Esophagus muscularis mucosa (tissue), 4 donors: Measurements from ENCODE around the gene MEAK7. TPM values are rescaled to one million over a fixed set of nuclear protein-coding genes. Genes with fewer than 3 reads are reported as not detected.

Source experiments
- DNase-seq: peaks from one replicate; pipeline ENCODE4 v3.0.0-alpha.2; 2017; ENCODE audit errors: extremely low spot score
- H3K27ac ChIP-seq, 4 donors: fragments of 200-600 bp; sonication (generic); replicated peaks in 1 of 4; 1 replicate in 3 of 4; 2 replicates in 1 of 4; pipeline ENCODE4 v1.5.1; 2016 to 2019; ENCODE audit warnings: mild to moderate bottlenecking in 1 of 4
- H3K27me3 ChIP-seq, 4 donors: fragments of 200-600 bp; sonication (generic); one replicate each; pipeline versions ENCODE4 v1.5.1 to v1.6.0; 2016 to 2019
- H3K36me3 ChIP-seq, 4 donors: fragments of 200-600 bp; sonication (generic); one replicate each; pipeline ENCODE4 v1.5.1; 2016 to 2019
- H3K4me1 ChIP-seq, 4 donors: fragments of 200-600 bp; sonication (generic); one replicate each; pipeline ENCODE4 v1.5.1; 2016 to 2019
- H3K4me3 ChIP-seq, 4 donors: fragments of 200-600 bp; sonication (generic); 1 replicate in 2 of 4; 2 replicates in 2 of 4; pipeline ENCODE4 v1.5.1; 2016 to 2019; ENCODE audit warnings: mild to moderate bottlenecking in 4 of 4, moderate library complexity in 1 of 4
- H3K9me3 ChIP-seq, 4 donors: fragments of 200-600 bp; sonication (generic); 1 replicate in 3 of 4; 2 replicates in 1 of 4; pipeline ENCODE4 v1.5.1; 2016 to 2019
- EP300 ChIP-seq: sonication (generic); formaldehyde crosslinking; IDR thresholded peaks from one replicate; pipeline ENCODE4 v1.6.1; 2017; ENCODE audit warnings: antibody characterized with exemption
- POLR2A ChIP-seq: fragments of 450-650 bp; IDR thresholded peaks from one replicate; pipeline ENCODE4 v1.6.1; 2017; ENCODE audit warnings: antibody characterized with exemption, moderate library complexity, mild to moderate bottlenecking, low read depth
- POLR2AphosphoS5 ChIP-seq, 2 donors: sonication (generic); formaldehyde crosslinking; IDR thresholded peaks; one replicate each; pipeline ENCODE4 v1.6.1; 2017; ENCODE audit warnings: antibody characterized with exemption in 2 of 2
- WGBS: methylation state at CpG from one replicate; pipeline ENCODE4 v1.1.5; 2018; 5-methylcytosine and 5-hydroxymethylcytosine counted together
- intact Hi-C: fragments of 100-400 bp; cut with DNase I; formaldehyde crosslinking; loops from one replicate; pipeline ENCODE4 v1.15.1; 2023
- total RNA-seq, 4 donors: library from RNA; depleted of rRNA; stranded (reverse); fragments of >200 nt; gene quantifications; one replicate each; pipeline versions ENCODE4 v1.1.0 to v1.2.1, GENCODE V29; 2016
- TF ChIP-seq, protein P1 (sequence below), 3 experiments: fragments of 200-600 bp in 2 of 3; fragments of 450-650 bp in 1 of 3; sonication (generic) in 2 of 3; IDR thresholded peaks; one replicate each; pipeline ENCODE4 v1.5.1; 2017 to 2019; ENCODE audit warnings: antibody characterized with exemption in 3 of 3, mild to moderate bottlenecking in 2 of 3, moderate library complexity in 1 of 3

Gene MEAK7
- total RNA-seq, 4 donors from 2014 or later: 8.3 to 13.0 (median 9.6) TPM

DNA sequence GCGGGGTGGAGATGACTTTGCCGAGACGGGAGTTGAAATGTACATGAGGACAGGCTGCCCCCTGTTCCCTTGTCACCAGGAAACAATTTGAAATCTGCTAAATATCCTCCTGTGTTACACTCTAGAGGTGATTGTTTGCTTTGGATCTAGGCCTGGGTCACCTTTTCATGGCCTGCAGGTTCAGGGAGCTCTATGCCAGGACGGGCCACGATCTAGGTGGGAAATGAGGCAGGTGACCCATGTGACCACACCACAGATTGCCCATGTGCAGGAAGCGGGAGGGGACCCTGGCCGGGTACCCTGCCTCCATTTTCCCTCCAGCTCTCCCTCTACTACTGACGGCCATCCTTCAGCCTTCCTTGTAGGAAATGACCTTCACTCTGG lies 43.4 kb downstream of the MEAK7 start:
- no peaks in the 10 kb centered on the region for H3K27me3 ChIP-seq
- H3K36me3 ChIP-seq: peaks cover 0 to 16% (median 7%) of the 10 kb centered on the region in 4 donors
- H3K4me3 ChIP-seq: no peak overlapping the region
- DNase-seq: no peak
- H3K9me3 ChIP-seq: no peaks in the 10 kb centered on the region
- no peak for TF ChIP-seq POLR2A
- no peak for TF ChIP-seq POLR2AphosphoS5 (IDR thresholded peaks at IDR 0.05)
- TF ChIP-seq, protein P1, sequence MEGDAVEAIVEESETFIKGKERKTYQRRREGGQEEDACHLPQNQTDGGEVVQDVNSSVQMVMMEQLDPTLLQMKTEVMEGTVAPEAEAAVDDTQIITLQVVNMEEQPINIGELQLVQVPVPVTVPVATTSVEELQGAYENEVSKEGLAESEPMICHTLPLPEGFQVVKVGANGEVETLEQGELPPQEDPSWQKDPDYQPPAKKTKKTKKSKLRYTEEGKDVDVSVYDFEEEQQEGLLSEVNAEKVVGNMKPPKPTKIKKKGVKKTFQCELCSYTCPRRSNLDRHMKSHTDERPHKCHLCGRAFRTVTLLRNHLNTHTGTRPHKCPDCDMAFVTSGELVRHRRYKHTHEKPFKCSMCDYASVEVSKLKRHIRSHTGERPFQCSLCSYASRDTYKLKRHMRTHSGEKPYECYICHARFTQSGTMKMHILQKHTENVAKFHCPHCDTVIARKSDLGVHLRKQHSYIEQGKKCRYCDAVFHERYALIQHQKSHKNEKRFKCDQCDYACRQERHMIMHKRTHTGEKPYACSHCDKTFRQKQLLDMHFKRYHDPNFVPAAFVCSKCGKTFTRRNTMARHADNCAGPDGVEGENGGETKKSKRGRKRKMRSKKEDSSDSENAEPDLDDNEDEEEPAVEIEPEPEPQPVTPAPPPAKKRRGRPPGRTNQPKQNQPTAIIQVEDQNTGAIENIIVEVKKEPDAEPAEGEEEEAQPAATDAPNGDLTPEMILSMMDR (IDR thresholded peaks at IDR 0.05): no peak
- TF ChIP-seq EP300: no peak
- intact Hi-C loops: no loop called here
- no peak overlapping the region for H3K27ac ChIP-seq
- WGBS: 82% methylated on average over 8 of the region's 8 CpGs
- H3K4me1 ChIP-seq: no peaks in the 10 kb centered on the region

DNA sequence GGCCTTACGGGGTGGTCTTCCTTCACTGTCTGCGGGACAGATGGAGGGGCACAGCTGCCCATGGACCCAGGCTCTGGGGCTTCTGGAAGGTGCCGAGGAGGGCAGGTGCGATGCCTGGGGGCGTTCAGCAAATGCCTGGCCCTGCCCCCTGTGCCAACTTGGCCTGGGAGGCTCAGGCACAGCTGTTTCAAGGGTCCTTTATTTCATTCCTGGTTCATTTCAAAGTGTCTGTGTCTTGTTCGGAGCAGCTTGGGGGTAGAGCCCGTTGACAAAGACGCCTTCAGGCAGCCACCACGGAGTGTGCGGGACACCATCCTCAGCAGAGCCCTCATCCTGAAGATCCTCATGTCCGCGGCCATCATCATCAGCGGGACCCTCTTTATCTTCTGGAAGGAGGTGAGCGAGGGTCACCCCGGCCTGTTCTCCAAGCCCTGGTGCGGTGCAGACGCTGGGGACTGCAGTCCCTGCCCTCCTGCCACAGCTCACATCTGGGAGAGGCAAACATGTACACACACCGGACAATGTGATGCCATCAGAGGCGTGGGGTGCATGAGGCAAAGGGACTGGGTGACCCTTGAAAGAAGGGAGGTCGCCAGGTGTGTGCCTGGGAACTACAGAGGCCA lies 43.9 kb downstream of the MEAK7 start:
- no peak overlapping the region for H3K4me3 ChIP-seq
- H3K4me1 ChIP-seq: no peaks in the 10 kb centered on the region
- no peaks in the 10 kb centered on the region for H3K27me3 ChIP-seq
- peaks cover 0 to 16% (median 7%) of the 10 kb centered on the region in 4 donors for H3K36me3 ChIP-seq
- no peak for TF ChIP-seq EP300
- TF ChIP-seq, protein P1 (IDR thresholded peaks at IDR 0.05): no peak
- TF ChIP-seq POLR2AphosphoS5 (IDR thresholded peaks at IDR 0.05): no peak
- TF ChIP-seq POLR2A: no peak
- 93% methylated on average over 6 of the region's 20 CpGs for WGBS
- DNase-seq: no peak
- no peaks in the 10 kb centered on the region for H3K9me3 ChIP-seq
- intact Hi-C loops: no loop called here
- no peak overlapping the region for H3K27ac ChIP-seq

DNA sequence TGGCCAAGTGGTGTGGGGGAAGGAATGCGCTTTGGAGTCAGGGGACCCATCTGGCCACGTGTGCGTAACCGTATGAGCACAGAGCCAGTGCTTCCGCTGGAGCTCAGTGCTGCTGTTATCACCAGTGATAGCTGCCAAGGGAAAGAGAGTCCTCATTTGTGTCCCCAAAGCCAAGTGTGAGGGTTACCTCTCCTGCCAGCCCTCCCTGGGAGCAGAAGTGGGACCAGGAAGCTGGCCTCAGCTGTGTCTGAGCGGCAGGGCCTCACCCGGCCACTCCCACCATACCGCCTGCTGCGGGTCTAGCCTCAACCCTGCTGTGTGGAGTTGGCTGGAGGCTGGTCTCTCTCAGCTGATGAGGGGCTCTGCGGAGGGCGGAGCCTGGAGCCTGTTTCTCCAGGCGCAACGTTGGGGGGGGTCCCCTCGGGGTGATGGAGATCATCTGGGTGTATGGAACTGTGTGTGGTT lies 44.5 kb downstream of the MEAK7 start:
- Histone ChIP-seq H3K9me3 (no peaks in the 10 kb centered on the region), H3K27ac (no peak overlapping the region), H3K36me3 (peaks cover 0 to 16% (median 7%) of the 10 kb centered on the region in 4 donors), H3K4me3 (no peak overlapping the region), H3K27me3 (no peaks in the 10 kb centered on the region), H3K4me1 (no peaks in the 10 kb centered on the region)
- DNase-seq: no peak
- 80% methylated on average over 13 of the region's 14 CpGs for WGBS
- intact Hi-C loops: no loop called here
- TF ChIP-seq POLR2A (no peak), POLR2AphosphoS5 (IDR thresholded peaks at IDR 0.05) (no peak)
- TF ChIP-seq, protein P1 (IDR thresholded peaks at IDR 0.05): no peak

DNA sequence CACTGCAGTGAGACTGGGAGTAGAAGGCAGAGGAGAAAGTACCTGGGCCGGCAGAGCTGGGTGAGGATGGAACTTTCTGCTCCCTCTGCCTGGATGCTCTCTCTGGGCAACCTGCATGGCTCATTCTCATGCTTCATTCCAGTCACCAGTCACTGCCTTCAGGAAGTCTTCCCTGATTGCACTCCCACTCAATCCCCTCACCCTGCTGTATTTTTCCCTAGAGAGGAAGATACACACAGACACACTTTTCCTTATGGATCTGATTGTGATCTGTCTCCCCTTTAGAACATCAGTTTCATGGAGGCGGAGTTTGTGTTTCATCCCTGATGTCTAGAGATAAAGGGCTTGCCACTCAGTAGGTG lies 44.9 kb downstream of the MEAK7 start:
- WGBS: 94% methylated on average over 2 of the region's 2 CpGs
- H3K27me3 ChIP-seq: no peaks in the 10 kb centered on the region
- no peak overlapping the region for H3K27ac ChIP-seq
- H3K36me3 ChIP-seq: peaks cover 0 to 14% (median 7%) of the 10 kb centered on the region in 4 donors
- H3K4me3 ChIP-seq: no peak overlapping the region
- TF ChIP-seq EP300 (no peak), POLR2AphosphoS5 (IDR thresholded peaks at IDR 0.05) (no peak), POLR2A (no peak)
- TF ChIP-seq, protein P1 (IDR thresholded peaks at IDR 0.05): no peak
- no peaks in the 10 kb centered on the region for H3K9me3 ChIP-seq
- H3K4me1 ChIP-seq: no peaks in the 10 kb centered on the region
- DNase-seq: no peak
- intact Hi-C loops: no loop called here
